Effector memory CD8-positive, alpha-beta T cell (primary cell): ENCODE results near the gene COL12A1.

Source experiments
- ATAC-seq: fragments of 150-1000 bp; cut with Tn5 transposase; replicated peaks from 2 replicates; pipeline ENCODE4 v1.10.0; 2021; ENCODE audit warnings: mild to moderate bottlenecking, moderate library complexity
- DNase-seq, 3 experiments: peaks; one replicate each; pipeline ENCODE4 v3.0.0; 2021
- H3K27ac Mint-ChIP-seq, 2 donors: one replicate each; pipeline ENCODE4 v1.8.0; 2022; ENCODE audit warnings: mild to moderate bottlenecking in 2 of 2, mixed read lengths in 2 of 2, moderate library complexity in 2 of 2
- H3K27me3 Mint-ChIP-seq, 2 donors: one replicate each; pipeline ENCODE4 v1.8.0; 2022; ENCODE audit warnings: mixed read lengths in 2 of 2
- H3K36me3 Mint-ChIP-seq: one replicate; pipeline ENCODE4 v1.8.0; 2022; ENCODE audit warnings: mild to moderate bottlenecking, moderate library complexity, mixed read lengths; ENCODE audit not compliant: insufficient read depth
- H3K4me1 Mint-ChIP-seq, 2 donors: one replicate each; pipeline ENCODE4 v1.8.0; 2022; ENCODE audit warnings: low read depth in 2 of 2, mixed read lengths in 2 of 2
- H3K4me3 Mint-ChIP-seq, 2 donors: one replicate each; pipeline ENCODE4 v1.8.0; 2022; ENCODE audit warnings: mild to moderate bottlenecking in 2 of 2, mixed read lengths in 2 of 2, moderate library complexity in 2 of 2
- H3K9me3 Mint-ChIP-seq, 2 donors: one replicate each; pipeline ENCODE4 v1.8.0; 2022; ENCODE audit warnings: mixed read lengths in 2 of 2

COL12A1 gene

DNA sequence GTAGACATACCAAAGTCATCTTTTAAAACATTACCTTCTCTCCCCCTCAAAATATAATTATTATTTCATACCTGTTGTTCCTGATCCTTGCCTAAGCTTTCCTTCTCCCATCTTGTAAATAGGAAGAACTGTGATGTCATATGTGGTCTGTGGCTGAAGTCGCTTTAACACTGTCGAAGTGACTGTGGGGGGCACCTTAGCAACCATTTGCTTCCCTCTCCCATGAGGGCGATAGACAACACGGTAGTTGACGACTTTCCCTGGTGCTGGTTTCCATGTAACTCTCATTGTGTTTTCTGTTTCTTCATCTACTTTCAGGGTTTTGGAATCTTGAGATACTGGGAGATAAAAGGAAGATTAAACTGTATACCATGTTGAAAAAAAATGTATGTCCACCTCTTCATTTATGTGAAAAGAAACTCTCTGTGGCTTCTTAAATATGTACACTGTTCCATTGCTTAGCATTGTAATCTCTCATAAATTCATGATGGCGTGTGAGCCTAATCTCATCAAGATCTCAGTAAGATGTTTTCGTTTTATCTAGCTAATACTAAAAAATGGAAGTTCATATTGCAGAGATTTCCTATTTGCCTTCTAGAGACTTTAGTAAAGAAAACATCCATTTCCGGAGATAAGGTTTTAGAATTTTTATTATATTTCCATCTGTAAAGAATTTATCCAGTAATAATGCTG, 49.5 kb downstream of the COL12A1 start:
- DNase-seq (no peak), ATAC-seq (no peak)
- H3K4me3 Mint-ChIP-seq: no peak overlapping the region
- no peaks in the 10 kb centered on the region for H3K4me1 Mint-ChIP-seq
- peaks cover 9 to 11% of the 10 kb centered on the region in 2 donors for H3K27me3 Mint-ChIP-seq
- no peaks in the 10 kb centered on the region for H3K36me3 Mint-ChIP-seq
- H3K27ac Mint-ChIP-seq: no peak overlapping the region
- H3K9me3 Mint-ChIP-seq: no peaks in the 10 kb centered on the region

DNA sequence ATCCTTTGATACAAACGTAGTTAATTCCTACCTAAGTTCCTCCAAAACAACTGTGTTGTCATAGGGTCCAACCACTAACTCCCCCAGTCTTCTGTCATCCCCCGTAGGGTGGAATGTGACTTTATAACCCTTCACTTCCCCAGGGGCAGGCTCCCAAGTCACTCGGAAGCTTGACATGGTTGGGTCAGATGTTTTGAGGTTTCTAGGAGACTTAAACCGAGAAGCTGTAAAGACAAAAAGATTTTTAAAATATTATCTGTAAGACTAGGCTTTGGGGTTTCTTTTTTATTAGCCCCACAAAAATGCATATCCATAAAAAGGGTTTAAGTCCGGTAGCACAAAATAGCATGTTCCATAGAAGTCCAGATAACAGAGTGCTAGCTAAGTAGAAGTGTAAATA, 50.2 kb downstream of the COL12A1 start:
- DNase-seq (no peak), ATAC-seq (no peak)
- H3K36me3 Mint-ChIP-seq: no peaks in the 10 kb centered on the region
- no peaks in the 10 kb centered on the region for H3K4me1 Mint-ChIP-seq
- no peak overlapping the region for H3K27ac Mint-ChIP-seq
- H3K9me3 Mint-ChIP-seq: no peaks in the 10 kb centered on the region
- H3K27me3 Mint-ChIP-seq: peaks cover 4 to 8% of the 10 kb centered on the region in 2 donors
- no peak overlapping the region for H3K4me3 Mint-ChIP-seq

DNA sequence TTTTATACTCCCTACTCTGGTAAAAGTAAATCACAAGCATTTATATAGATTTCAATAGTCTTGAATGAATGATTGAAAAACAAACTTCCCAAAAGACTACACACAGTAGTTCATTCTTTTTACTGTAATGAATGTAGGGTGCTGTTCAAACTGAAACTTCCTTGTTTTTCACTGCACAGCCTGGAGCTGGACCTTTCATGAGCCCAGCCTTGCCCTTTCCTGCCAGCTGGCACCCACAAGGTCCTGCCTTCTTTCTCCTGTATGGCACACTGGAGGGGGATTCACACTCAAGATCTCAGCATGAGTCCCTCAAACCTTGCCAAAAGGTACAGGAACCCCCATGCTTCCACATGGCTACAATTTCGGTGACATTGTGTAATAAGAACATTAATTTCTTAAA, 50.9 kb downstream of the COL12A1 start:
- Mint-ChIP-seq H3K27ac (no peak overlapping the region), H3K9me3 (no peaks in the 10 kb centered on the region), H3K4me1 (no peaks in the 10 kb centered on the region), H3K36me3 (no peaks in the 10 kb centered on the region), H3K4me3 (no peak overlapping the region), H3K27me3 (peaks cover 0 to 5% of the 10 kb centered on the region in 2 donors)
- DNase-seq (no peak), ATAC-seq (no peak)

DNA sequence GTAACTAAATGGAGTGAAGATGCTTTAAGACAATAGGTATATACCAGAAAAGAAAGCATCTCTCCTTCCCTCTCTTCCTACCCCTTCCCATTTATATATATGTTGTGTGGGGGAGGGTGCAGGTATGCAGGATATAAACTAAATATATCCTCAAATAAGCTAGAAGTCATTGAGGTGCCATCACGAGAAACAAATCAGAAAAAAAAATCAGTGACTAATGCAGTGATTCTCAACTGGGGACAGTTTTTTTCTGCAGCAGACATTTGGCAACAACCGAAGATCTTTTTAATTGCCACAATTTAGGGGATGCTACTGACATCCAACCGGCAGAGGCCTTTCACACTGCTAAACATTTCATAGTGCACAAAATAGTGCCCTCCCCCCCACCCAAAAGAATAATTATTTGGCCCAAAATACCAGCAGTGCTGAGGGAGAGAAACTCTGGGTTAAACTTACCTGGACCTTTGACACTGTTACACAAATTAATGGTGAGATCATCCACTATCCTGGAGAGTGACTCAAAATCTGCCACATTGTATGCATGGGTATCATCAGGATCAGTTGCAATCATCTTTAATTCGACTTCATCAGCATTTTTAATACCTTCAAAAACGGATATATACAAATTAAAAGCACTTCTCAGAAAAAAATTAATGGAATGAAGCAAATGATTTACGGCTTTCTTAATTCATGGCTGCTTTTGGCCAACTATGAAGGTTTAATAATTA, 55.0 kb downstream of the COL12A1 start:
- Mint-ChIP-seq H3K4me1 (no peaks in the 10 kb centered on the region), H3K27me3 (peaks cover 9 to 14% of the 10 kb centered on the region in 2 donors), H3K27ac (no peak overlapping the region), H3K9me3 (no peaks in the 10 kb centered on the region), H3K36me3 (no peaks in the 10 kb centered on the region), H3K4me3 (no peak overlapping the region)
- ATAC-seq (no peak), DNase-seq (no peak)

DNA sequence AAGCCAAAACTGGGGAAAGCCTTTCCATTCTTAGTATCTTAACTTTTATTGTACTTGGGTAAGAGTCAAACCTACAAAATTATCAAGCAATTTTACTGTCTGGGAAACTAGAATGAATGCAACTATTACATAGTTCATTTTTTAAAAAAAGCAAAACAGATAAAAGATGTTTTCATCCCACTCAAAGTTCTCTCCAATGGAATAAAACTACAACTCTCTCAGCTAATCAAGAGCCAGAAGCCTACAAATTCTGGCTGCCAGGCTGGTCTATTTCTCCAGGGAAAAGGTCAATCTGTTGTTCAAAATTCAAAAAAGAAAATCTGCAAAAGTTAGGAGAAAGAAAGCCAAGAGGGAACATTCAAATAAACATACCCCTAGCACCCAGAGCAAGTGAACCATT, 56.2 kb downstream of the COL12A1 start:
- DNase-seq (no peak), ATAC-seq (no peak)
- peaks cover 9 to 14% of the 10 kb centered on the region in 2 donors for H3K27me3 Mint-ChIP-seq
- H3K9me3 Mint-ChIP-seq: no peaks in the 10 kb centered on the region
- H3K36me3 Mint-ChIP-seq: no peaks in the 10 kb centered on the region
- H3K4me1 Mint-ChIP-seq: no peaks in the 10 kb centered on the region
- H3K4me3 Mint-ChIP-seq: no peak overlapping the region
- no peak overlapping the region for H3K27ac Mint-ChIP-seq

DNA sequence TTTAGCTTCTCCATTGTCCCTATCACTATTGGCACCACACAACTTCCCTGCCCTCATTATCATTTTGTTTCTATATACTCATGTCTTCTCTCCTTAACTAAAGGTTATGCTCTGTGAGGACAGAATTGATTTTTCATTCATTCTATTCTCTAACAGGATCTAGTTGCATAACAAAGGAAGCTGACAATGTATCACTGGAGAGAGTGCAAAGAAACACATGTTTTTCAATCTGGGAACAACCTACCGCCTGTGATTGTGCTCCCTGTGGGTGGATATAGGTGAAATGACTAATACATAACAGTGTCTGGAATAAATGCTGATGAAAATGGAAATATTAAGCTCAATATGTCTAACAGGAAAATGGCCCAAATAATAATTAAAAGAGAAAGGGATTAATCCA, 56.6 kb downstream of the COL12A1 start:
- Mint-ChIP-seq H3K4me3 (no peak overlapping the region), H3K9me3 (no peaks in the 10 kb centered on the region), H3K36me3 (no peaks in the 10 kb centered on the region), H3K27me3 (peaks cover 9 to 14% of the 10 kb centered on the region in 2 donors), H3K27ac (no peak overlapping the region), H3K4me1 (no peaks in the 10 kb centered on the region)
- DNase-seq (no peak), ATAC-seq (no peak)

DNA sequence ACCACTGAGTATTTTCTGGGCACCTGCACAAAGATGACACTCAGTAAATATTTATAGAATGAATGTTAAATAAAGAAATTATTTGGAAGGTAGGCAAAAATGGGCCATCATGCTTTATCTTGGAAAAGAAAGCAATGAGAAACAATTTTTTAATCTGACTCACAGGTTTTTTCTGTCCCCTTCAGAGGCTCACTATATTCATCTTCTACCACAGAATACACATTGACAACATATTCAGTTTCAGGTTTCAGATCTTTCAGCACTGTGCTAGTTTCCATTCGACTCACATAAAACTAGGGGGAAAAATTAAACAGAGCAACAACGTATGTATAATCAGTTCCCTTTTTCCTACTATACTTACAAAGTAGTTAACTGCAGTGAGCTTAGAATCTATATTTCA, 58.3 kb downstream of the COL12A1 start:
- Mint-ChIP-seq H3K4me1 (no peaks in the 10 kb centered on the region), H3K27ac (no peak overlapping the region), H3K4me3 (no peak overlapping the region), H3K27me3 (peaks cover 9 to 14% of the 10 kb centered on the region in 2 donors), H3K9me3 (no peaks in the 10 kb centered on the region), H3K36me3 (no peaks in the 10 kb centered on the region)
- DNase-seq (no peak), ATAC-seq (no peak)

DNA sequence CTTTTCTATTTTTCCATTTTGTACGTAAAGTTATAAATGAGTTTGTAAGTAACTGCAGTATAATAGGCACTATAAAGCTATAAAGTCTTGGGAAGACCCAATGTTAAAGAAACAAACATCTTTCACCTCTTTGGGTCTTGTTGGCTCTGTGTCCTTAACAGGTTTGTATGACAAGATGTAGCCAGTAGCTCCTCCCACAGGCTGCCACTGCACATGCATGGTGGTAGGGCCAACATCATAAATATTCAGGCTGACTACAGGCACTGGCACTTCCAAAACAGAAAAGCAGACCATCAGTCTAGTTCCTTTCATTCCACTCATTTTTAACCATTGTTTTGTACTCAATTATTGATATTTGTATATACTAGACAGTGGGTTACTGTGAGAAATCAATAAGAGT, 59.9 kb downstream of the COL12A1 start:
- no peaks in the 10 kb centered on the region for H3K4me1 Mint-ChIP-seq
- no peak overlapping the region for H3K4me3 Mint-ChIP-seq
- H3K36me3 Mint-ChIP-seq: no peaks in the 10 kb centered on the region
- DNase-seq (no peak), ATAC-seq (no peak)
- H3K27me3 Mint-ChIP-seq: peaks cover 9 to 14% of the 10 kb centered on the region in 2 donors
- no peak overlapping the region for H3K27ac Mint-ChIP-seq
- no peaks in the 10 kb centered on the region for H3K9me3 Mint-ChIP-seq

DNA sequence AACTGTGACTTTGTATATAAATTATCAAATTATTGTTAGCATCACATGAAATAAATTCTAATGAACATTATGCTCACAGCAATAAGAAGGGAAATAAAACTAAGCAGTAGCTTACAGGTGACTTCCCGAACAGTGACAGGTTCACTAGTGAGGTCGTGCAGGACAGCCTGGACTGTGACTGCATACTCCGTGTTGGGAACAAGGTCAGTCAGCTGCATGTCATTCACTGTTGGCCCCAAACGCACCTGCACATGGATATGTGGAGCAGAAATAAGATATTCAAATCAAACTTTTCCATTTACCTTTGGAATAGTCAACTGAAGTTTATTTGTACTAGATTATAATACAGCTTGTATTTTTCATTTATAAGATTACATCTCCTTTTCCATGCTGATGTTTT, 60.6 kb downstream of the COL12A1 start:
- Mint-ChIP-seq H3K4me3 (no peak overlapping the region), H3K9me3 (no peaks in the 10 kb centered on the region), H3K4me1 (no peaks in the 10 kb centered on the region), H3K27me3 (peaks cover 9 to 14% of the 10 kb centered on the region in 2 donors), H3K36me3 (no peaks in the 10 kb centered on the region), H3K27ac (no peak overlapping the region)
- ATAC-seq: no peak
- no peak for DNase-seq

DNA sequence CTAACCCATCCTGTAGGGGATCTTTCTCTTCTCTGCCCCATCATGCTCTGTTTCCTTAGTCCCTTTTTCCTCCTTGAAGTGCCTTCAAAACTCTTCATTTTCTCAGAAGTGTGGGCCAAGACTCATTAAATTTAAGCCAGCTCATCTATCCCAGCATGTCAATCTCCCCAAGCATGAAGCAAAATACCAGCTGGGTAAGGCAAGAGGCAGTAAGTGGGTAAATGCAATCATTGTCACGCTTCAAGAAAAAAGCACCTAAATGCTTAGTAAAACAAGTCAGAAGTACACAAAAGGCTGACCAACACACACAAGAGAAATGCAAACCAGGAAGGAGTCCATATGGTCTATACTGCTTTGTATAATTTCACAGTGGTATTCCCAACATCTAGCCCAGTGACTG, 61.5 kb downstream of the COL12A1 start:
- no peak for ATAC-seq
- no peak for DNase-seq
- no peak overlapping the region for H3K27ac Mint-ChIP-seq
- no peaks in the 10 kb centered on the region for H3K36me3 Mint-ChIP-seq
- peaks cover 9 to 14% of the 10 kb centered on the region in 2 donors for H3K27me3 Mint-ChIP-seq
- H3K9me3 Mint-ChIP-seq: no peaks in the 10 kb centered on the region
- H3K4me1 Mint-ChIP-seq: no peaks in the 10 kb centered on the region
- no peak overlapping the region for H3K4me3 Mint-ChIP-seq

DNA sequence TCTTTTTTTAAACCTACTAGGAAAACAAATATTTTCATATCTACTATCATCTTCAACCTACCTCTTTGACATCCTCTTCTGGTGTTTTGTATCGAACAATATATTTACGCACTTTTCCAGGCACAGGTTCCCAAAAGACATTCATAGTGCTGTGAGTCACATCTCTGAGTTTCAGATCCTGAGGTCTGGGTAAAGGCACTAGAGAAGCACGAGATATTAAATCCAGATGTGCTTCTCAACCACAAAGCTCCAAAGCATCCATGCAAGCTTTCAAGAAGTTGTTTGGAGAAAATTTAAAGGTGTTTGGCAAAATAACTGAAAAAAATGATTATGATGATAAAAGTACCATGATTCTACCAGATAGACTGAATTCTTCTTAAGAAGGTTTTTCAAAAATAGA, 62.7 kb downstream of the COL12A1 start:
- Mint-ChIP-seq H3K27me3 (peaks cover 2 to 3% of the 10 kb centered on the region in 2 donors), H3K4me1 (no peaks in the 10 kb centered on the region), H3K9me3 (no peaks in the 10 kb centered on the region), H3K4me3 (no peak overlapping the region), H3K36me3 (no peaks in the 10 kb centered on the region), H3K27ac (no peak overlapping the region)
- DNase-seq (no peak), ATAC-seq (no peak)

DNA sequence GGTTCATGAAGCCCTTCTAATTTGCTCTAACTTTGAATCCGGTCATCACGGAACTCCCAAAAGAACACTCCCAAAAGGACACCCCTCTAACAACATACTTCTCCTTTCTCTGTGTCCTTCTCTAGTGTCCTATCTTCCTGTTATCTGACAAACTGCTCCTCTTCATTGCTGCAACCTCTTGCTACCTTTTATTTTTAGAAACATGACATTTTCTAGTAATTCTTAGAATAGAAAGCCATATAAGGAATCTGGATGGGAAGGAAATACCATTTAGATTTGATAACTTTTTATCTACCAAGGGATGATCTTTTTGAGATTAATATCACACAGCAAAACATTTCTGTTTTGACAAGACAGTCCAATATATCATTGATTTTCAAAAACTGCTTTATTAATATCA, 63.1 kb downstream of the COL12A1 start:
- ATAC-seq (no peak), DNase-seq (no peak)
- no peak overlapping the region for H3K4me3 Mint-ChIP-seq
- no peaks in the 10 kb centered on the region for H3K9me3 Mint-ChIP-seq
- no peaks in the 10 kb centered on the region for H3K36me3 Mint-ChIP-seq
- no peaks in the 10 kb centered on the region for H3K4me1 Mint-ChIP-seq
- no peak overlapping the region for H3K27ac Mint-ChIP-seq
- H3K27me3 Mint-ChIP-seq: peaks cover 0 to 3% of the 10 kb centered on the region in 2 donors

DNA sequence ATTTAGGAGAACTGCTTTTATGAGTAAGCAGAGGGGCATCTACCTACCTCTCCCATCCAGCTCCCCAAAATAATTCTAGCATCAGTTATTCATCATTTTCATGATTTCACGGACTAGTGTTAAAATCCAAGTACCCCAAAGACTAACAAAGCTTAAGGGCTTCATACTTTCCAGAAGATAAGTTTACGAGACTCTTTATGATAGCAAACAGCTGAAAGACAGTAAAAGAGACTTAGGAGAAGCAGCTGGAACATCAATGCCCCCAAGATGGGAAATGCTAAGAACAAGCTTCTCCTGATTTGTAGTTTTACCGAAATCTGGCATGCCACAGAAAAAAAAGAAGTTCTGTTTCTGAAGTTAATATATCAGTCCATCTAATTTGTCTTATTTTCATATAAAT, 70.0 kb downstream of the COL12A1 start:
- Mint-ChIP-seq H3K36me3 (no peaks in the 10 kb centered on the region), H3K27ac (no peak overlapping the region), H3K27me3 (peaks cover 0 to 16% of the 10 kb centered on the region in 2 donors), H3K4me3 (no peak overlapping the region), H3K4me1 (peaks cover 0 to 2% of the 10 kb centered on the region in 2 donors), H3K9me3 (no peaks in the 10 kb centered on the region)
- ATAC-seq (no peak), DNase-seq (no peak)

DNA sequence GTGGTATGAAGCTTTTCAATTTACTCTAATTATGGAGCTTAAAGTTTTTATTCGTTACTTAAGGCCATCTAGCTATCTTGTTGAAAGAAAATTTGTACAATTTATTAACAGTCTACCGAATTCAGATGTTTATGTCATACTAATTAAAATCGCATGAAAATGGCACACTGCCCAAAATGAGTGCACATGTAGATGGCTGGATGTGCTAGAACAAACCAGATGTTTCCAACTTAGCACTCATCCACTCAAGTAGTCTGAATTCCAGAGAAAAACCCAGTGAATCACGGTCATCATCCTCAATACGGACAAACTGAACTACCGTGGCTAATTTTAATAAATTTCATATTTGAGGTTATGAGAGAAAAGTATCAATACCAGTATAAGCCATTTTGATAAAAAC, 70.4 kb downstream of the COL12A1 start:
- peaks cover 0 to 16% of the 10 kb centered on the region in 2 donors for H3K27me3 Mint-ChIP-seq
- H3K27ac Mint-ChIP-seq: no peak overlapping the region
- no peaks in the 10 kb centered on the region for H3K36me3 Mint-ChIP-seq
- ATAC-seq (no peak), DNase-seq (no peak)
- H3K4me1 Mint-ChIP-seq: peaks cover 0 to 2% of the 10 kb centered on the region in 2 donors
- H3K9me3 Mint-ChIP-seq: no peaks in the 10 kb centered on the region
- H3K4me3 Mint-ChIP-seq: no peak overlapping the region
